Spleen (tissue), 7 donors: ENCODE data around the gene FHL2.

Source experiments
- CTCF ChIP-seq, 11 experiments: fragments of 200-600 bp in 7 of 11; fragments of 450-650 bp in 4 of 11; sonication (generic) in 4 of 11; IDR thresholded peaks in 8 of 11; conservative IDR thresholded peaks in 3 of 11; 1 replicate in 7 of 11; 2 replicates in 4 of 11; pipeline versions ENCODE4 v1.4.0 to v1.8.0; 2016 to 2021; ENCODE audit warnings: antibody characterized with exemption in 11 of 11, inconsistent platforms in 4 of 11, mild to moderate bottlenecking in 1 of 11
- POLR2A ChIP-seq, 3 donors: fragments of 450-650 bp; IDR thresholded peaks; one replicate each; pipeline ENCODE4 v1.5.1; 2017; ENCODE audit warnings: antibody characterized with exemption in 3 of 3, mild to moderate bottlenecking in 1 of 3
- donor health status: DM: no; HTN: no; CAD: no; lungs with moderate emphysema.
- donor health status: DM: no; HTN: no; CAD: no.
- donor health status: DM: no; HTN: no; CAD: no.

GRCh38 chr2:105421053-105421452 is 22.2 kb upstream of the FHL2 start:
- TF ChIP-seq CTCF (IDR thresholded peaks at IDR 0.05 in 8 of 11, conservative IDR thresholded peaks at IDR 0.05 in 3 of 11) (no peak), POLR2A (IDR thresholded peaks at IDR 0.05) (no peak)
